Measurements from ENCODE around the gene CACHD1.

GRCh38 chr1:64623750-64624191, 153.8 kb downstream of the CACHD1 start:
- TF ChIP-seq, protein P1, sequence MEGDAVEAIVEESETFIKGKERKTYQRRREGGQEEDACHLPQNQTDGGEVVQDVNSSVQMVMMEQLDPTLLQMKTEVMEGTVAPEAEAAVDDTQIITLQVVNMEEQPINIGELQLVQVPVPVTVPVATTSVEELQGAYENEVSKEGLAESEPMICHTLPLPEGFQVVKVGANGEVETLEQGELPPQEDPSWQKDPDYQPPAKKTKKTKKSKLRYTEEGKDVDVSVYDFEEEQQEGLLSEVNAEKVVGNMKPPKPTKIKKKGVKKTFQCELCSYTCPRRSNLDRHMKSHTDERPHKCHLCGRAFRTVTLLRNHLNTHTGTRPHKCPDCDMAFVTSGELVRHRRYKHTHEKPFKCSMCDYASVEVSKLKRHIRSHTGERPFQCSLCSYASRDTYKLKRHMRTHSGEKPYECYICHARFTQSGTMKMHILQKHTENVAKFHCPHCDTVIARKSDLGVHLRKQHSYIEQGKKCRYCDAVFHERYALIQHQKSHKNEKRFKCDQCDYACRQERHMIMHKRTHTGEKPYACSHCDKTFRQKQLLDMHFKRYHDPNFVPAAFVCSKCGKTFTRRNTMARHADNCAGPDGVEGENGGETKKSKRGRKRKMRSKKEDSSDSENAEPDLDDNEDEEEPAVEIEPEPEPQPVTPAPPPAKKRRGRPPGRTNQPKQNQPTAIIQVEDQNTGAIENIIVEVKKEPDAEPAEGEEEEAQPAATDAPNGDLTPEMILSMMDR (conservative IDR thresholded peaks at IDR 0.05; ENCODE audit: low read length): no peak
- no peak for TF ChIP-seq EZH2phosphoT487 (IDR thresholded peaks at IDR 0.05; ENCODE audit: borderline replicate concordance, low read depth, low read length)
